GM19455 (cell line): Measurements from ENCODE around the gene CCDC12.

Source experiments
- ATAC-seq: cut with Tn5 transposase; IDR thresholded peaks from one replicate; pipeline ENCODE4 v1.9.1; 2021; ENCODE audit not compliant: unreplicated experiment

The CCDC12 gene

GRCh38 chr3:46976326-46977190, at the start of gene CCDC12:
Gene CCDC12 (minus strand): TSS chr3:46976745. CDS start chr3:46976732, 13 bp downstream.
- peak; percentile 62 for ATAC-seq

- ATAC-seq = no peak
Observed at GRCh38 chr3:47024932-47025331, 48.4 kb upstream of the CCDC12 start.

GRCh38 chr3:47022641-47023071, 46.1 kb upstream of the CCDC12 start:
- no peak for ATAC-seq

- ATAC-seq = no peak
Observed at GRCh38 chr3:47020311-47020710, 43.8 kb upstream of the CCDC12 start.

GRCh38 chr3:47019201-47019600, 42.7 kb upstream of the CCDC12 start:
- no peak for ATAC-seq

- no peak for ATAC-seq
Observed at GRCh38 chr3:47018269-47018611, 41.7 kb upstream of the CCDC12 start.

GRCh38 chr3:47017504-47018268, 41.1 kb upstream of the CCDC12 start:
- no peak for ATAC-seq

- no peak for ATAC-seq
Observed at GRCh38 chr3:47016934-47017435, 40.4 kb upstream of the CCDC12 start.

GRCh38 chr3:47016086-47016933, 39.8 kb upstream of the CCDC12 start:
- no peak for ATAC-seq

GRCh38 chr3:47015151-47015550, 38.6 kb upstream of the CCDC12 start:
- ATAC-seq = no peak

- no peak for ATAC-seq
Observed at GRCh38 chr3:47014036-47014435, 37.5 kb upstream of the CCDC12 start.

GRCh38 chr3:47013231-47013630, 36.7 kb upstream of the CCDC12 start:
- no peak for ATAC-seq

- no peak for ATAC-seq
Observed at GRCh38 chr3:47012342-47013230, 36.0 kb upstream of the CCDC12 start.

GRCh38 chr3:47011371-47011770, 34.8 kb upstream of the CCDC12 start:
- ATAC-seq = no peak

- ATAC-seq = no peak
Observed at GRCh38 chr3:47010910-47011309, 34.4 kb upstream of the CCDC12 start.

- ATAC-seq = no peak
Observed at GRCh38 chr3:47010111-47010712, 33.7 kb upstream of the CCDC12 start.

- peak; percentile 65 for ATAC-seq
Observed at GRCh38 chr3:47009225-47010110, 32.9 kb upstream of the CCDC12 start.

GRCh38 chr3:47008851-47009224, 32.3 kb upstream of the CCDC12 start:
- ATAC-seq = no peak
